Natural killer cell treated with Interleukin-12 subunit alpha and Interleukin-12 subunit beta and Interleukin-15 and Interleukin-18, amount 100 ng/mL, for 72 hours (primary cell): ENCODE measurements around the gene GUF1. TPM values are rescaled to one million over a fixed set of nuclear protein-coding genes. Genes with fewer than 3 reads are reported as not detected.
A peak's percentile ranks its signal among the peaks of the same experiment; 100 is the strongest.

Experiments
- ATAC-seq, 2 donors: fragments of 150-1000 bp; cut with Tn5 transposase in 1 of 2; sonication (Bioruptor Pico), chemical (Tn5 transposase) in 1 of 2; 2 replicates each; pipeline ENCODE4 v1.10.0; 2021
- DNase-seq: peaks from one replicate; pipeline ENCODE4 v3.0.0; 2022; ENCODE audit warnings: low spot score
- H3K27ac Mint-ChIP-seq, 2 donors: 1 replicate in 1 of 2; 2 replicates in 1 of 2; pipeline ENCODE4 v1.8.0; 2022; ENCODE audit warnings: mixed read lengths in 2 of 2, mild to moderate bottlenecking in 1 of 2, moderate library complexity in 1 of 2
- H3K27me3 Mint-ChIP-seq, 2 donors: 1 replicate in 1 of 2; 2 replicates in 1 of 2; pipeline ENCODE4 v1.8.0; 2022; ENCODE audit warnings: mixed read lengths in 2 of 2
- H3K36me3 Mint-ChIP-seq: one replicate; pipeline ENCODE4 v1.8.0; 2022; ENCODE audit warnings: mixed read lengths
- H3K4me1 Mint-ChIP-seq, 2 donors: 1 replicate in 1 of 2; 2 replicates in 1 of 2; pipeline ENCODE4 v1.8.0; 2022; ENCODE audit warnings: low read depth in 2 of 2, mixed read lengths in 2 of 2, mild to moderate bottlenecking in 1 of 2
- H3K4me3 Mint-ChIP-seq: one replicate; pipeline ENCODE4 v1.8.0; 2022; ENCODE audit warnings: mixed read lengths
- H3K9me3 Mint-ChIP-seq: 2 replicates; pipeline ENCODE4 v1.8.0; 2022; ENCODE audit warnings: mixed read lengths
- total RNA-seq, 2 donors: library from RNA; stranded (reverse); gene quantifications; one replicate each; pipeline ENCODE4 v1.2.3, GENCODE V29; 2022

The GUF1 gene, protein sequence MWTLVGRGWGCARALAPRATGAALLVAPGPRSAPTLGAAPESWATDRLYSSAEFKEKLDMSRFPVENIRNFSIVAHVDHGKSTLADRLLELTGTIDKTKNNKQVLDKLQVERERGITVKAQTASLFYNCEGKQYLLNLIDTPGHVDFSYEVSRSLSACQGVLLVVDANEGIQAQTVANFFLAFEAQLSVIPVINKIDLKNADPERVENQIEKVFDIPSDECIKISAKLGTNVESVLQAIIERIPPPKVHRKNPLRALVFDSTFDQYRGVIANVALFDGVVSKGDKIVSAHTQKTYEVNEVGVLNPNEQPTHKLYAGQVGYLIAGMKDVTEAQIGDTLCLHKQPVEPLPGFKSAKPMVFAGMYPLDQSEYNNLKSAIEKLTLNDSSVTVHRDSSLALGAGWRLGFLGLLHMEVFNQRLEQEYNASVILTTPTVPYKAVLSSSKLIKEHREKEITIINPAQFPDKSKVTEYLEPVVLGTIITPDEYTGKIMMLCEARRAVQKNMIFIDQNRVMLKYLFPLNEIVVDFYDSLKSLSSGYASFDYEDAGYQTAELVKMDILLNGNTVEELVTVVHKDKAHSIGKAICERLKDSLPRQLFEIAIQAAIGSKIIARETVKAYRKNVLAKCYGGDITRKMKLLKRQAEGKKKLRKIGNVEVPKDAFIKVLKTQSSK
- 10 to 100 TPM; 19.0 to 22.6 TPM for total RNA-seq

- peaks cover 6 to 11% of the 10 kb centered on the region in 2 donors for H3K27me3 Mint-ChIP-seq
- H3K36me3 Mint-ChIP-seq: no peaks in the 10 kb centered on the region
- no peaks in the 10 kb centered on the region for H3K9me3 Mint-ChIP-seq
- peak; percentile 96 for ATAC-seq
- peak; percentile 92 for DNase-seq
- peaks cover 11 to 27% of the 10 kb centered on the region in 2 donors for H3K4me1 Mint-ChIP-seq
- H3K27ac Mint-ChIP-seq: peak within 1 kb of the TSS; percentile 95 to 96
- peak within 1 kb of the TSS; percentile 93 for H3K4me3 Mint-ChIP-seq
Observed at GRCh38 chr4:44678094-44679041, at the start of gene GUF1. TSS of gene GUF1 (plus strand) at chr4:44678420. CDS start at chr4:44678623, 203 bp downstream.

GRCh38 chr4:44629280-44629866, 48.8 kb upstream of the GUF1 start:
- H3K36me3 Mint-ChIP-seq: no peaks in the 10 kb centered on the region
- ATAC-seq (peak; percentile 54 to 64), DNase-seq (peak; percentile 58)
- H3K4me1 Mint-ChIP-seq: peaks cover 0 to 2% of the 10 kb centered on the region in 2 donors
- no peaks in the 10 kb centered on the region for H3K27me3 Mint-ChIP-seq
- no peak overlapping the region for H3K4me3 Mint-ChIP-seq
- H3K27ac Mint-ChIP-seq: no peak overlapping the region
- H3K9me3 Mint-ChIP-seq: no peaks in the 10 kb centered on the region

DNA sequence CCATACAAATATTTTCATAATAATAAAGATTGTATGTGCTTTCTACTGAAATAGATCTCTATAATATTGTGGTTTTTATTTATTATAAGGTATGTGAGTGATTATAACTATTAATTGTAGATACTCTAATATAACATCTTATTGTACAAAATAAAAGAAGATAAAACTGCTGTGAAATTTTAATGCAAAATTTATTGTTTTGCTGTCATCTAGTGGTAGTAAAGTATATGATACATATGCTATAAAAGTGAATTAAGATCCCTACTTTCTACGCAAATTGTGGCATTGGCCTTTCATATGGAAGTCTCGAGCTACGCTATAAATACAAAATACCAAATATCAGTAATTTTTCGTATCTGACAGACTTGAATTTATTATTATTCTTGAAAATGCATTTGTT, 46.1 kb upstream of the GUF1 start:
- Mint-ChIP-seq H3K36me3 (no peaks in the 10 kb centered on the region), H3K9me3 (no peaks in the 10 kb centered on the region), H3K27me3 (peaks cover 0 to 5% of the 10 kb centered on the region in 2 donors), H3K27ac (no peak overlapping the region), H3K4me3 (no peak overlapping the region), H3K4me1 (peaks cover 0 to 2% of the 10 kb centered on the region in 2 donors)
- DNase-seq: no peak
- ATAC-seq: no peak

- no peak for DNase-seq
- no peak for ATAC-seq
- Mint-ChIP-seq H3K27ac (no peak overlapping the region), H3K9me3 (no peaks in the 10 kb centered on the region), H3K4me1 (peaks cover 0 to 2% of the 10 kb centered on the region in 2 donors), H3K36me3 (no peaks in the 10 kb centered on the region), H3K4me3 (no peak overlapping the region), H3K27me3 (peaks cover 0 to 5% of the 10 kb centered on the region in 2 donors)
Observed at GRCh38 chr4:44632733-44633132, 45.5 kb upstream of the GUF1 start.

DNA sequence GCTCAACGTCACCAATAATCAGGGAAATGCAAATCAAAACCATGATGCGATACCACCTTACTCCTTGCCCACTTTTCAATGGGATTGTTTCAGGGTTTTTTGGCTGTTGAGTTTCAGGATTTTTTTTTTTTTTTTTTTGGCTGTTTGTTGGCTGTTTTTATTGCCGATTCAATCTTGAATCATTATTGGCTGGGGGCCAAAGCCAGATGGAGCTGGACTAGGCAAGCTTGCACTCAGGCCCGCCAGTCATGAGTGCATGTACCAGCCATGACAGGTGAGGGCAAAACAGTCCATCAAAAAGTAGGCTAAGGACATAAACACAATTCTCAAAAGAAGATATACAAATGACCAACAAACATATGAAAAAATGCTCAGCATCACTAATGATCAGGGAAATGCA, 40.1 kb upstream of the GUF1 start:
- DNase-seq: no peak
- Mint-ChIP-seq H3K4me3 (no peak overlapping the region), H3K4me1 (no peaks in the 10 kb centered on the region), H3K36me3 (peaks cover 5% of the 10 kb centered on the region), H3K27me3 (peaks cover 0 to 5% of the 10 kb centered on the region in 2 donors), H3K27ac (no peak overlapping the region), H3K9me3 (peaks cover 5% of the 10 kb centered on the region)
- ATAC-seq: no peak

GRCh38 chr4:44646151-44646550, 32.1 kb upstream of the GUF1 start:
- Mint-ChIP-seq H3K4me1 (no peaks in the 10 kb centered on the region), H3K27me3 (peaks cover 0 to 3% of the 10 kb centered on the region in 2 donors), H3K4me3 (no peak overlapping the region), H3K9me3 (peaks cover 6% of the 10 kb centered on the region), H3K27ac (no peak overlapping the region), H3K36me3 (peaks cover 5% of the 10 kb centered on the region)
- DNase-seq (no peak), ATAC-seq (no peak)

DNA sequence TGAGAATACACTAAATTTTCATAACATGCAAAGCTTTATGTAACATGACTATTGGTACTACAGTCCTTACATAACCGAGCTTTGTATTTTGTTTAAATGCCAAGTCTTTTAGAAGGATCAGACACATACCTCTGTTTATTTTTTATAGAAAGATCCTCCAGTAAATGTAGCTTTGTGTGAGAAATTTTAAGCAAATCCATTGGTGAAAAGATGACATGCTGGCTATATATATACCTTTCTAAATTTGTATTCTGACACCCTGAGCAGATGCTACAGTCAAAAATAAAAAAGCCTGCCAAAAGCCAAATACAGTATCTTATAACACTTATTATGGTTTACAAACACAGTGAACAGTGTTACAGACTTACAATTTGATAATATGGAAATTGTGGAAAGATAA, 26.8 kb upstream of the GUF1 start, which contains the start of gene YIPF7:
TSS of gene YIPF7 (minus strand) at position 201 of the 400 bp plus-strand sequence. CDS start 1,525 bp downstream, outside the sequence.
- no peak within 1 kb of the TSS for H3K27ac Mint-ChIP-seq
- DNase-seq (no peak), ATAC-seq (no peak)
- H3K27me3 Mint-ChIP-seq: peaks cover 14 to 26% of the 10 kb centered on the region in 2 donors
- H3K36me3 Mint-ChIP-seq: no peaks in the 10 kb centered on the region
- H3K4me3 Mint-ChIP-seq: no peak within 1 kb of the TSS
- H3K4me1 Mint-ChIP-seq: no peaks in the 10 kb centered on the region
- H3K9me3 Mint-ChIP-seq: no peaks in the 10 kb centered on the region

DNA sequence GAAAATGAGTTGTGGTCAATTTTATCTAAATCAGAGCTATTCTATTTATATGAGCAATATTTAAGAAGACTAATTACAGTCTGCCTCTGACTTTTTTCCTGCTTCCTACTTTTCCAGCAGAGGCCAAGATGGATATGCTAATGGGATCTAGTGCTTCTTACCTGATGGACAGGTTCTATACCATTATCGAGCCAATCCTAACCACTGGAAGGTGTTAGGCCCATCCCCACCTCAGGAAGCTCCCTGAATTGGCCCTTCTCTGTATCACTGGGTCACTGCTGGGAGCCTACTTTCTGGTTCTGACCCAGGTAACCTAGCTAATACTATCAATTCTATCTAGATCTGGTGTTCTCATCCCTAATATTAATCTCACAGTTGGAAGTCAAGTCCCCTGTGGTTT, 26.2 kb upstream of the GUF1 start:
- ATAC-seq: no peak
- Mint-ChIP-seq H3K27me3 (peaks cover 14 to 26% of the 10 kb centered on the region in 2 donors), H3K36me3 (no peaks in the 10 kb centered on the region), H3K9me3 (no peaks in the 10 kb centered on the region), H3K27ac (no peak overlapping the region), H3K4me1 (no peaks in the 10 kb centered on the region), H3K4me3 (no peak overlapping the region)
- no peak for DNase-seq

DNA sequence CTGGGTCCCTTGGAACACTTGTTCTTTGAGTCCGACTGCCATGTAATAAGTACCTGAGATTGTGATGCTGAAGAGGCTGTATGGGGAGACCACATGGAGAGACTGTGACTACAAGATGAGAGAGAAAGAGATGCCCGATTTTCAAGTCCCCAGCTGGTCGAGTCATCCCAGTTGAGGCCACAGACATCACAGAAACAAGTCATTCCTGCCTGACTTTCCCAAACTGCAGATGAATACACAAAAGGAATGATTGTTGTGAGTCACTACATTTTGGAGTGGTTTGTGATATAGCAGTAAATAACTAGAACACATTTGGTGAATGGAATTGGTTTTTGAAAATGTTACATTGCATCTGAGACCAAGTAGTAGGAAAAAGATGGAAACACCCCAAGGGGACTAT, 17.8 kb upstream of the GUF1 start:
- no peak overlapping the region for H3K4me3 Mint-ChIP-seq
- H3K27ac Mint-ChIP-seq: no peak overlapping the region
- no peaks in the 10 kb centered on the region for H3K36me3 Mint-ChIP-seq
- no peak for DNase-seq
- no peaks in the 10 kb centered on the region for H3K4me1 Mint-ChIP-seq
- ATAC-seq: no peak
- peaks cover 13 to 31% of the 10 kb centered on the region in 2 donors for H3K27me3 Mint-ChIP-seq
- no peaks in the 10 kb centered on the region for H3K9me3 Mint-ChIP-seq

GRCh38 chr4:44661940-44662622, 16.1 kb upstream of the GUF1 start:
- H3K4me3 Mint-ChIP-seq: no peak overlapping the region
- ATAC-seq (no peak), DNase-seq (no peak)
- peaks cover 13 to 31% of the 10 kb centered on the region in 2 donors for H3K27me3 Mint-ChIP-seq
- H3K4me1 Mint-ChIP-seq: no peaks in the 10 kb centered on the region
- no peaks in the 10 kb centered on the region for H3K36me3 Mint-ChIP-seq
- no peaks in the 10 kb centered on the region for H3K9me3 Mint-ChIP-seq
- no peak overlapping the region for H3K27ac Mint-ChIP-seq

DNA sequence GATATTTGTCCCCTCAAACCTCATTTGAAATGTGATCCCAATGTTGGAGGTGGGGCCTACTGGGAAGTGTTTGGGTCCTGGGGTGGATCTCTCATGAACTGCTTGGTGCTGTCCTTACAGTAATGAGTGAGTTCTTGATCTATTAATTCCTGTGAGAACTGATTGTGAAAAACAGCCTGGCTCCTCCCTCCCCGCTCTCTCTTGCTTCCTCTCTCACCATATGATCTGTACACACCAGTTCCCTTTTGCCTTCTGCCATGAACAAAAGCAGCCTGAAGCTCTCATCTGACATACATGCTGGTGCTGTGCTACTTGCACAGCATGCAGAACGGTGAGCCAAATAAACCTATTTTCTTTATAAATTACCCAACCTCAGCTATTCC, 15.6 kb upstream of the GUF1 start:
- Mint-ChIP-seq H3K27me3 (peaks cover 12 to 31% of the 10 kb centered on the region in 2 donors), H3K27ac (no peak overlapping the region), H3K4me1 (no peaks in the 10 kb centered on the region), H3K4me3 (no peak overlapping the region), H3K36me3 (no peaks in the 10 kb centered on the region), H3K9me3 (no peaks in the 10 kb centered on the region)
- ATAC-seq (no peak), DNase-seq (no peak)

- no peaks in the 10 kb centered on the region for H3K4me1 Mint-ChIP-seq
- H3K9me3 Mint-ChIP-seq: no peaks in the 10 kb centered on the region
- no peak for ATAC-seq
- no peak overlapping the region for H3K4me3 Mint-ChIP-seq
- no peak for DNase-seq
- H3K27me3 Mint-ChIP-seq: peaks cover 6 to 25% of the 10 kb centered on the region in 2 donors
- H3K36me3 Mint-ChIP-seq: no peaks in the 10 kb centered on the region
- no peak overlapping the region for H3K27ac Mint-ChIP-seq
Observed at GRCh38 chr4:44663539-44664263, 14.5 kb upstream of the GUF1 start.
